HG03354 (cell line): ENCODE results near the gene NUP214.
"Not testable (repeated sequence)": the region's sequence is repeated elsewhere in the genome, so short reads cannot be mapped to it uniquely, and the experiment has no call there.

Experiments
- ATAC-seq: cut with Tn5 transposase; IDR thresholded peaks from one replicate; pipeline ENCODE4 v1.9.1; 2021; ENCODE audit warnings: mild to moderate bottlenecking; ENCODE audit not compliant: unreplicated experiment, poor library complexity, severe bottlenecking

NUP214 gene

GRCh38 chr9:131186622-131187021 is 61.2 kb downstream of the NUP214 start:
- ATAC-seq, result no peak

- no peak for ATAC-seq
Measured at GRCh38 chr9:131187957-131188356, 62.6 kb downstream of the NUP214 start.

- ATAC-seq, result no peak
Measured at GRCh38 chr9:131188976-131189375, 63.6 kb downstream of the NUP214 start.

- ATAC-seq, result no peak
Measured at GRCh38 chr9:131190191-131190590, 64.8 kb downstream of the NUP214 start.

- not testable (repeated sequence) for ATAC-seq
Measured at GRCh38 chr9:131191032-131191431, 65.6 kb downstream of the NUP214 start.

GRCh38 chr9:131191857-131192256 is 66.5 kb downstream of the NUP214 start:
- no peak for ATAC-seq

GRCh38 chr9:131193051-131193450 is 67.7 kb downstream of the NUP214 start:
- ATAC-seq, result no peak

- no peak for ATAC-seq
Measured at GRCh38 chr9:131194762-131195161, 69.4 kb downstream of the NUP214 start.

GRCh38 chr9:131197160-131197911 is 72.0 kb downstream of the NUP214 start:
- no peak for ATAC-seq

GRCh38 chr9:131198041-131198715 is 72.8 kb downstream of the NUP214 start:
- ATAC-seq, result no peak

- ATAC-seq, result no peak
Measured at GRCh38 chr9:131201856-131202255, 76.5 kb downstream of the NUP214 start.

- ATAC-seq, result no peak
Measured at GRCh38 chr9:131203431-131204218, 78.2 kb downstream of the NUP214 start.

- no peak for ATAC-seq
Measured at GRCh38 chr9:131204285-131204684, 78.9 kb downstream of the NUP214 start.

GRCh38 chr9:131206495-131206894 is 81.1 kb downstream of the NUP214 start:
- ATAC-seq, result no peak

GRCh38 chr9:131211920-131212319 is 86.5 kb downstream of the NUP214 start:
- not testable (repeated sequence) for ATAC-seq

GRCh38 chr9:131214286-131214856 is 89.0 kb downstream of the NUP214 start:
- ATAC-seq, result no peak

GRCh38 chr9:131214876-131215275 is 89.5 kb downstream of the NUP214 start:
- no peak for ATAC-seq

GRCh38 chr9:131216806-131217205 is 91.4 kb downstream of the NUP214 start:
- no peak for ATAC-seq

GRCh38 chr9:131217331-131218031 is 92.1 kb downstream of the NUP214 start:
- no peak for ATAC-seq

GRCh38 chr9:131218370-131218769 is 93.0 kb downstream of the NUP214 start:
- ATAC-seq, result no peak
